ENCODE data around the gene ELN.
A peak's percentile ranks its signal among the peaks of the same experiment; 100 is the strongest.

- TF ChIP-seq POLR2A (IDR thresholded peaks at IDR 0.05) (peak; percentile 7 to 23), CTCF (IDR thresholded peaks at IDR 0.05 in 4 of 5, conservative IDR thresholded peaks at IDR 0.05 in 1 of 5) (no peak)
Observed at GRCh38 chr7:74094224-74095101, 66.5 kb downstream of the ELN start.
